ENCODE results near the gene AARS2. TPM values are rescaled to one million over a fixed set of nuclear protein-coding genes. Genes with fewer than 3 reads are reported as not detected.

AARS2 gene
- total RNA-seq, 1 donor from 2014 or later = 9.1 TPM

DNA sequence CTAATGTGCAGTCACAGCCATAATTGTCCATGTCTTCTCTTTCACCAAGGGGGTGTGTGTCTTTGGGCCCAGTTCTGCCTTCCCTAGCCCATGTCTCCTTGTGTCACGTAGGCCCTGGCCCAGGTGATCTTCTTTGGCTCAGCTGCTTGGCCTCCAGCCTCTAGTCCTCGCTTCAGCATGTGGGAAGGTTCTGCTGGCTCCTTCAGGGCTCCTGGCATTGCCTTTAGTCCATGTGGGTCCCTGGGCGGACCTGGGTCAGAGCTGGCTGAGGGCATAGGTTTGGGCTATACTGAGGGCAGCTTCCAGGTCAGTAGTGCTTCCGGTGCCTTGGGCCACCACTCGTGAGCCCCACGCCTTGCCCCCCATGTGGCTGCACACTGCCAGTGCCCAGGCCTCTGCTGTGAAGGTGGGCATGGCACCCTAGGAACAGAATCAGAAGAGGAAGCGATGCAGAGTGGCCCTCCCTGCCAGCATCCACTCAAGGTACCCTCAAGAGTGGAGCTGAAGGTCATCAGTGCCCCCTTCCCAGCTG is 12.8 kb downstream of the AARS2 start:
- ATAC-seq = no peak

DNA sequence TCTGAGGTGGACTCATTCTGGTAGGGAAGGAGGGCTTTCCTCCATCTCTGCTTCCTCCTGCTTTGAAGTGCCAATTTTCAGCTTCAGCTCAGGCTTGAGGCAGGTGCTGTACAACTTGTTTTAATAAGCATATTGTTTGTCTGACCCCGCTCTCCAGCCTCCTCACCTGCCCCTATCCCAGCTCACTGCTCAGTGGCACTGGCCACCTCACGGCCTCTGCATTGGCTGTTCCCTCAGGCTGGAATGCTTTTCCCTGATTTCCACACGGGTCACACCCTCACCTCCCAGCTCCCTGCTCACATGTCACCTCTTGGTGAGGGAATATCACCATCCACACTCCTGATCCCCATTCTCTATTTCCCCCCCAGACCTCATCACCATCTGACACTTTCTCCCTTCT is 14.3 kb downstream of the AARS2 start:
- ATAC-seq = no peak

DNA sequence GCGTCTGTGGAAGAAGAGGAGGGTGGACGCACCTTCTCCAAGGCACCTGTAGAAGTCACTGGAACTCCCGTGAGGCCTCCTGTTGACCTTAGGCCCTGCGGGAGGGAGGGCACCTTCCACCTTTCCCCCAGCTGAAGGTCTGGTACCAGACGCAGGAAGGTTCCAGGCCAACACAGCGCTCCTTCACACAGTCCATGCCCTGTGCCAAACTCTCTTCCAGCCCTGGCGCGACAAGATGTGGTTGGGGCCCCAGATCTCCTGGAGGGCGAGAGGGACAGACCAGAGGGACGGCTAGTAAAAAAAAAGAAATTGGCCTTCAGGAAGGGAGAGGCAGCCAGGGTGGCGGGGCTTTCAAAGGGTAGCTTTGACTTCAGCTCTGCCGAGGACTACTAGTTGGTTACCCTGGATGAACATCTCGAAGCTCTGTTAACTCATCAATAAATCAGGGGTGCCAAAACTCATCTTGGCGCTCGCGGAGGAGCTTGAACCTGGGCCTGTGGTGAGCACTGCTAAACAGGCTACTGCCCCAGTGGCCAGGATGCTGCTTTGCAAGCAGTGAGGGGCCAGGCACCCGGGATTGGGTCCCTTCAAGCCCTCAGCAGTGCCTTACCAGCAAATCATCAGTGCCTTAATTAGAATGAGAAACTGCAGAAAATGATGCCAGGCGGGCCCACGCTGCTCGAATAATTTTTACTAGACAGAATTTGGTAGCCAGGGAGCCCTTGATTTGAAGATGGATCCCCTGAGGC is 14.9 kb downstream of the AARS2 start:
- ATAC-seq = peak; percentile 13

DNA sequence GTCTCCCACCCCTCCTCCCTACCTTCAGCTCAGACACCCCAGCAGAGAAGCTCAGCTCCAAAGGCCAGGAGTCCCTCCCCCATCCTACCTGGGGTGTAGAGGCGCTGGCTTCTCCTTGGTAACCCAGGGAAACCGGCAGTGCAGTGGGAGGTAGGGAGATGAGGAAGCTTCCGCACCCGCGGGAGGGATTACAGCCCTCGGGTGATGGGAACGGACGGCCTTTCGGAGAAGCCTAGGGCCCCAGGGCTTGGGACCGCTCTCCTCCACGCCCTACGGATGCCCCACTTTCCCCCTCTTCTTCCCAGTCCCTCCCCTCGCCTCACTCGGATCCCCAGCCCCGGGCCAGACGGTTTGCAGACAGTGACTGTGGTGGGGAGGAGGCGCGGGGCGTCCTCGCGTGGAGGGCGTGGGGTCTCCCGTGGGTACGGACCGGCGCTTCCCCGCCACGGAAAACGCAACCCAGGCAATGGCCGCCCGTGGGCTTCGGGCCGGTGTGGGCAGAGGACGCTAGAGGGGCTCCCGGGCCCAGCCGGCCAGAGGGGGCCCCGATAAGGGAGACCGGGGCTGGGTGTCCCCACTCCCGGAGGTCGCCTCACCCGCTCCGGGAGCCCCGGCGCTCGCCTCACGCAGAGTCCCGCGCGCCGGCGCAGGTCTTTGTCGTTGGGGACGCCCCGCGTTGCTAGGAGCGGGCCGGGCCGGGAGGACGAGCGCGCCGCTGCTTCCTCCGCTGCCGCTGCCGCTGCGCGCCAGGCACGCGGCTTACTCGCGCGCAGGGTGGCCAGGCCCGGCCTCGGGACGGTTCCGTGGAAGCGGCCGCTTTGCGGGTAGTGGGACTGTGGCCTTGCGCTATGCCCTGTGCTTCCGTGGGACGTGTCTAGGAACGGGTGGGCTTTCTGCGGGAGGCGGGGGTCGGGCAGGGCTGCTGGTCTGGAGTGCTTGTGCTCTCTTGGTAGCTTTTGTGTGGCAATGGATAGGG is 15.8 kb downstream of the AARS2 start:
- peak; percentile 59 for ATAC-seq

DNA sequence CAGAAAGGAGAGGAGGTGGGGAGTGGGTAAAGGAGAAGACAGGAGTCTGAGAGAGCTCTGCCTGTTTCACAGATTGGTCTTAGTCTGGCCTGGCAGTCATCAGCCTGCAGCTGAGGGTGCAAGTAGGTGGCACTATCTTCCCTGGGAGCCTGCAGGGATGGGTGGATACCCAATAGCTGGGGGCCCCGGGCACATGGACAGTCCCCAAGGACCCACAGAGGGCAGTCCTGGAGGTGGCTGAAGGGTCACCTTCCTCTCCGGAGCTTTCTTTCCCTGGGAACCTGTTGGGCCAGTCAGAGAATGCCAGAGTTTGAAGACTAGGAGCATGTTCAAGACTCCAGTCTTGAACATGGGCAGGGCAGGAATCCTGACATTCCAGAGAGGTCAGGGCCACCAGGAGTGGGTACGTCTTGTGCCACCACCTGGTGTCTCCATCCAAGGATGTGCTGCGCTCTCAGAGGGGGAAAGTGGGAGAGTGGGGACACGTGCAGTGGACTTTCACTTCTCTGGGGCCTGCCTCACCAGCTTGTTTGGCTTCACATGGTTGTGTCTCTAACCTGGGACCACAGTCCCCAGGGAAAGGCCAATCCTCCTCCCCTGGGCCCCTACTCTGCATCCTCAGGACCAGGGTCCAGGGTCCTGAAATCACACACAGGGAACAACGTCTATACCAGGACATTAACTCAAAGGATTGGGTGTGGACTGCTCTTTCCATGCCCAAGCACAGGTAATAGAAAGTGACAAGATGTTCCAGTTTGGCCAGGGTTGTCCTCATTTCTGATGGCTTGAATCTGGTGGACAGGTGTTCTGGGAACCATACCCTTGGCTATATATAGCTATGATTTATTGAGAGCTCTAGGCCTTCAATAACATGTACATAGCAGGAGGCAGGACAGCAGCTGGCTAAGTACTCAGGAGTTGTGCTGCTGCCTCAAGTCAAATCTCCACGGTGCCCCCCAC is 18.0 kb downstream of the AARS2 start:
- no peak for ATAC-seq

DNA sequence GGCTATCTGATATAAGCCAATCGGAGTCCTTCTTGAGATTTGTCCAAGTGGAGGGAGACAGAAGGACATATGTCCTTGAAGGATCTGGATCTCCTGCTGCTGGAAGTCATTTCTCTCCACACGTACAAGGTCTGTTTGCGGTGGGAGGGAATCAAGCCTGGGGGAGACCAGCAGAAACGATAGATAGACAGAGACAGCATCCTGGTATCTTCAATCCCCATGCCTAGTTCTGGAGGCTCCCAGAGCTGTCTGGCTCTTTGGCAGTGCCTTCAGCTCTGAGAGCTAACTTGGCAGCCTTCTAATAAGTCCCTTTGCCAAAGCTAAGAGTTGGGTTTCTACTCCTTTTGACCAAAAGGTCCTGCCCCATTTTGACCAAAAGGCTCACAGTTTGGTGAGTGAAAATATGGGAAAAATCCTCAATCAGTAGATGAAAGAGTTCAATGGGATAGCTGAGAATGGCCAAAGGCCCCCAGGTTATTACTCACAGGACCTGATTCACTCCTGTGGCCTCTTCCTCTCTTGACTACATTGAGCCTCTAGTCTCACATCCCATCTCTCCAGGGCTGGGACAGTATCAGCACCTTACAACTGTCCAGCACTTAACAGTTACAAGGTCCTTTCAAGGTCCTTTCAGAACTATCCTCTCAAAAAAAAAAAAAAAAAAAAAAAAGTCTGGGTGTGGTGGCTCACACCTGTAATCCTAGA is 20.3 kb downstream of the AARS2 start:
- ATAC-seq = no peak

DNA sequence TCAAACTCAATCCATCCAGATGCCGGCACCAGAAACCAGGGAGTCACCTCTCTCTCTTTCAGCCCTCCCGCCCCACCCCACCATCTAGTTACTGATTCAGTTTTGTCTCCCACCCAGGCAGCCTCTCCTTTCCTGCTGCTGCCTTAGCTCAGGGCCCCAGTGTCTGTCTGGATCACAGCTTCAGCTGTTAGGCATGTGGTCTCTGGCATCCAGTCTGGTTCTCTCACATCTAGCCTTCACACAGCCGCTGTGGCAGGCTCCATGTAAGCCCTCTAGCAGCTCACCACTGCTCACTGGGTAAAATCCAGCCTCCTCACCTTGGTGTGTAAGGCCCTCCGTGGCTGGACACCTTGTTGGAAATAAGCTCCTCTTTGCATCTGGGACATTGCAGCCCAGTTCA is 21.3 kb downstream of the AARS2 start:
- no peak for ATAC-seq

DNA sequence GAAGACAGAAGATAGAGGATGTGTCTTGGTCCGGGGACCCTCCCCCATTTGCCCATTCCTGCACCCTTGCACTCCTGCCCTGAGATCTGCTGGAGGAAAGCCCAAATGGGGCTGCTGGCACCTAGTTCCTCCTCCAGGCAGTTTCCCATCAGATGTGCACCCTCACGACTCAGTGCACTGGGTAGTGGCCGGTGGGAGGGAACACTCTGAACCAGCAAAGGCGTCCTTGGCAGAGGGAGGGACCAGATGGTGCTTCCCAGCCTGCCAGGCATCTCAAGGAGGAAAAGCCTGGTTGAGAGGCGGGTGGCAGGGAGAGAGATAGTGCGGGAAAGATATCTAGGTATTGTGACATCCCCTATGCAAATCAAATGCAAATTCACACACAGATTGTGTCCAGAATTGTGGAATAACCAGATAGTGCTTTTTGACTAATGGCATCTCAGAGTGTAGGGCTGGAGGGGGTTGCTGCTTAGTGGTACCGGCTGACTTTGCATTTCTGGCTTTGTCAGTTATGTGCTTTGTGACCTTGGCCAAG is 23.4 kb downstream of the AARS2 start:
- ATAC-seq = no peak

DNA sequence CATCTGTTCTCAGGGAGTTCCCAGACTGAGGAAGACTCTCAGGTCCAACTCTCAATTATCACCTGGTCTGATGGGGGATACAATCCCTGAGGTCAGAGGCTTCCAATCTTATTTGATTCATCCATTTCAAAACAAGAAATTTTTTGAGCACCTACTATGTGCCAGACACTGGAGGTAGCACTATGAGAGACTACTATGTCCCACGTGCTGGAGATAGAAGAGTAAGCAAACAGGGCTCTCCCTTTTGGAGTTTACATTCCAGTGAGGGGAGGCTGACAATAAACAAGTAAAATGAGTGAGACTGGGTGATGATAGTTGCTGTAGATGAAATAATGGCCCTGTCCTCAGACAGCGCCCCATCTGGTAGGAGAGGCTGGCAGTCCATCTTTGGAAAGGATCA is 26.4 kb downstream of the AARS2 start:
- no peak for ATAC-seq

DNA sequence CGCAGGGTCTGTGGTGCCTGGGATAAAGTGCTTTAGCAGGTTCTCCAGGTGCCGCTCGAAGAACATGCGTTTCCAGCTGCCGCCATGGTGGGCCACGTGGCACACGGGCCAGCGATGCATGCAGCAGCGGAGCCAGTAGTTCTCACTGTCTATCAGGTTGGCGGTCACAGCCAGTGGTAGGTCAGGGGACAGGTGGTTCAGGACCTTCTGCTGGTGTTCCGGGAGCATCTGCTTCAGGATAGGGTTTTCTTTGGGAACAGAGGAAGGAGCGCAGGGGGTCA is 26.9 kb downstream of the AARS2 start:
- no peak for ATAC-seq

DNA sequence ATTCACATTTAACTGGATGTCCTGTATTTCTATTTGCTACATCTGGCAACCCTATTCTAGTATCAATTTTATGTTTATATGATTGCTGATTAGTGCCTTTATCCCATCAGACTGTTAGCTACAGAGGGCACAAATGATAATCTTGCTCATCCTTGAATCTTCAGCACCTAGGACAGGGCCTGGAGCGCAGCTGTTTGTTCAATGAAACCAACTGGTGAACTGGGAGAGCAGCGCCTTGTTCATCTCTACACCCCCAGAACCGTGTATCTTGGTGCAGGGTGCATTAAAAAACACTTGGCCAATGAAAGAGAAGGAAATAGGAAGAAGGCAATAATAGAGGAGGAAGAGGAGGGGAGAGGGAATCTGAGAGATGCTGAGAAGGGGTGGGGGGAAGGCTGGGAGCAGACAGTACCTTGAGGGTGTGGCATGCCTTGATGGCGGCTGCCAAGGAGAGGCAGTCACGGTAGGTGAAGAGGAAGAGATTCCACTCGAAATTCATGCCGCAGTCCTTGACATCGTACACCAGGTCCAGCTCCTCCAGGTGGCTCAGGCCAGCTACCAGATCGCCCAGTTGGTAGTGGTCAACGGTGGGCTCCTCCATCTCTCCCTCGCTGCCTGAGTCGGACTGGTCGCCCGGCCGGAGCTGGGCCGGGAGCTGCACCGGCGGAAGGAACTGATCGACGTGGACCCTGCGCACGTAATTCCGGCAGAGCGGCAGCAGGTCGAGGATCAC is 27.4 kb downstream of the AARS2 start:
- no peak for ATAC-seq

DNA sequence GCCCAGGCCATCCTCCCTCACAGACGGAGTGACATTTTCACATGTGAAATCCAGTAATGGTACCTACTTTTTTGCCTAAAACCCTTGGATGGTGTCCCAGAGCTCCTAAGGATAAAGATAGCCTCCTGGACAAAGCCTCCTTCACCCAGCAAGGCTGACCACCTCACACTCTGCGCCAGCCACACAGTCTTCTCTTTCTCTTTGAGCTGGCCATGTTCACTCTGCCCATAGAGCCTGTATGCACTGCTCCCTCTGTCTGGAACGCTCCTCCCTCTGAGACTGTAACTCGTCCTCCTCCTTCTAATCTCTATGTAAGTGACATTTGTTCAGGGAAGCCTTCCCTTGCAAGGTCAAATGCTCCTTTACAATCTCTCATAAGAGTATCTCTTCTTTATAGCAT is 28.3 kb downstream of the AARS2 start:
- ATAC-seq = no peak

DNA sequence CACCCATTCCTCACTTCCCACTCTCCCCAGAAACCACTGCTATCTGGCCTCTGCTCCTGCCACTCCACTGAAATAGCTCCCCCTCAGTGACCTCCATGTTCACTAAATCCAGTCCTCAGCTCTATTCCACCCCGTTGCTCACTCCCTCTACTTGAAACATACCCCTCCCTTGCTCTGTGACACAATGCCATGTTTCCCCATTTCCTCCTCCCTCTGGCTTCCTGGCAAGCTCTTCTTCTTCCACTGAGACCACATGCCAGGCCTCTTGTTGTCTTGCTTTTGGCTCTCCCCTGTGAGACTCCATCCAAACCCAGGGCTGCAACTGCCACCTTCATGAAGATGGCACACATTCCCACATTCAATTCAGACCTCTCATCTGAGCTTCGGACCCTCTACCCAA is 29.0 kb downstream of the AARS2 start:
- no peak for ATAC-seq

DNA sequence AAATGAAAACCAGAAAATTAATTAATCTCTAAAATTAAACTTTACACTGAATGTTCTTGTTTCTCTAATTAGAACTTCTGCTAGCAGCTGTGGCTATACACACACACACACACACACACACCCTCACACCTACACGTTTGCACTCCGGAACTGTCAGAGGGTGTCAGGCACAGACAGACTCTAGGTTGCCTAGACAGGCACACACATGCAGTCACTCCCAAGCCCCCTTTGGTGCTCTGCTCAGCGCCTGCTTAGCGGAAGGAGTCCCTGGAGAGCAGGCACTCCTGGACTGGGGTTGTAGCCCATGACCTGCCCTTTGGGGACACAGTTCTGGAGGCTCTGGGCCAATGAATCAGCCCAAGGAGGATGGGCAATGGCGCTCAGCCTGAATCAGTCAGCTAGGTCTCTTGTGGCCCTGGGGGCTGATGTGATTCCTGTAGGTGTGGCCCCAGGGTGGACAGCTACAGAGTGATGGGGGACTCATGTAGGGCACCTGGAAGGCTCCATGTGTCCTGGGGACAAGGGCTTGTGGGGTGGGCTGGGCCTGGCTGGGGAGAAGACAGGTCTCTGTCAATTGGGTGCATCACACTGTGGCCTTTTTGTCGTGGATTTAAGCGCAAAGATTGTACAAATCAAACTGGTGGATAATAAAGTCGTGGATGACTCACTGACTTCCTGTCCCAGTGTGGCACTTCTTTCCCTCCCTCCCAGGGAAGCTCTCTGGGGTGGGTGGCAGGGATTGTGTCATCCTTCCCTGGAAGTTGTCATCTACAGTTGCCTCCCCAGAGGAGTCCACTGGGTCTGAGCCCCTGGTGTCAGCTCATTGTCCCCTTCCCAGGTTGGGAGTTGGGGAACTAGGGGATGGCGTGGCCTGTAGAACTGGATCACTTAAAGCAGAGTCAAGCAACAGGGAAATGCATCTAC is 34.1 kb downstream of the AARS2 start:
- ATAC-seq = no peak

DNA sequence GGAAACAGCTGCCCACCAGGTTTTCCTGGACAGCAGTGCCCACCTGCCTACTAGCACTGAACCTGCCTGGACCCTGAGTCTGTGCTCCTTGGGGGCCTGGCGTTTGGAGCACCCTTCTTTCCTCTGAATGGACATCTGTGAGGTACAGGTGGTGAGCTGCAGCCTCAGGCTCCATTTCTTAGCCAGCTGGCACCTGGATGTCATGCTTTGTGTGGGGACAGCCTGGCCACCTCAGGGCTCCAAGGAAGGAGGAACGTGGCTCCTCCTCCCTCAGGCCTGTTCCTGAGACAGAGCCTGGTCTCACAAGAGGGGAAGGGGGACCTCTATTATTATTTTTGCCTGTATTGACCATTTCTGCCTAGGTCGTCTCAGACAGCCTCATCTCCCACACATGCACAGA is 34.8 kb downstream of the AARS2 start:
- ATAC-seq = no peak

DNA sequence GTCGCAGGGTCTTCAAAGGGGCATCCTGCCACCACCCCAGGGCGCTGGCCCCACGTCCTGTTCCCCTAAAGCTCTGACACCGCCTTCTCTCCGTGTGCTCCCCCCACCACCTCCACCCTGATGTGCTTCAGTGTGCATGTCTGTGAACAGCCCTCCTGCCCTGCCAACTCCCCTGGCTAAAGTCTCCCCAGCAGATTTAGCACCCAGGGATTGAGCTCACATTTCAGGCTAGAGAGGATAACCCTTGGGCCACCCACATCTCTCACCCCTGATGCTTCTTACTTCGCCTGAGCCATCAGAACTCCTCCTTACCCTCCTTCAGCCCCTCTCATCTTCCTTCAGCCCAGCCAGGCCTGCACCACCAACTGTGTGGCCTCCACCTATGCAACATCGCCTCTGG is 35.4 kb downstream of the AARS2 start:
- no peak for ATAC-seq

DNA sequence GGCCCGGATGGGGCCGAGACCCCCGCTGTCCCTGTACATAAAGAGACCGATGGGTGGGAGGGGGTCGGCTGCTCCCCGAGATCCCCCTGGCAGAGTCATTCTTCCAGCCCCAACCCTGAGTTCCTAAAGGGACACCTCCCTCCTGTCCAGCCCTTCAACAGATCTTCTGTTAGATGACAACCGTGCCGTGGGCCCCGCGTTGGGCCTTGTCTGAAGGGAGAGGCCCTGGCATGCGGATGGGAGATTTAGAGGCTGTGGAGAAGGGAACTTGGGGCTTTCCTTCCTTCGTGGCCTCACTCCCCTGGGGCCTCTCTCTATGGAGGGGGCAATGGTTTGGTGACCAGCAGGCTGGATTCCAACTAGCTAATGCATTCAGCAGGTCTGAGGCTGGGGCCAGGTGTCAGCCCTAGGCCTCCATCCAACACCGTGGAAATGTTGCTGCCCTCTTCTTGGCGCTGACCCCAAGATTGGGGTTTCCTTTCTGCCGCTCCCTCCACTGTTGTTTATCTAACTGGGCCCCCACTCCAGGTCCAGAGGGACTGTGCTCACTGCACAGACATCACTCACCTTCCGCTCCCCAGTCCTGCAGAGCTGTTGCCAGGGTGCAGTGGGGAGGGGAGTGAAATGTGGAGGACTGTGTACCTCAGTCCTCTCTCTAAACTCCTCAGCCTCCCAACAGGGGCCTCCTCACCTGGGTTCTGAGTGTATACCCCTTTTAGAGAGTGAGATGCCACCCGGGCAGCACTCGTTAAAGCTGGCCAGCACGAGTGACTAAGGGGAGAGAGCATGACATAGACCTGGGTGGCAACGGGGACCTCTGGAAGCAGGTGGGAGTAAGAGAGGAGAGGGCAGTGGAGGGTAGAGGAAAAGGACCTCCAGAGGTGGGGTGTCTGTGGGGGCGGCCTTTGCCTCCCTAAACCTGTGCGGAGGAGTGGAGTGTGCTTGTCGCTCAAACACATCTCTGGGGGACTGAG is 36.2 kb downstream of the AARS2 start:
- ATAC-seq = no peak
